ENCODE results near the gene KAT2B. TPM values are rescaled to one million over a fixed set of nuclear protein-coding genes. Genes with fewer than 3 reads are reported as not detected.

The KAT2B gene
- total and polyA plus RNA-seq, 2 of the 8 experiments (the other 6 are each of a cell fraction or from before 2014, with no cell fraction given), result 0.24 to 0.91 TPM

DNA sequence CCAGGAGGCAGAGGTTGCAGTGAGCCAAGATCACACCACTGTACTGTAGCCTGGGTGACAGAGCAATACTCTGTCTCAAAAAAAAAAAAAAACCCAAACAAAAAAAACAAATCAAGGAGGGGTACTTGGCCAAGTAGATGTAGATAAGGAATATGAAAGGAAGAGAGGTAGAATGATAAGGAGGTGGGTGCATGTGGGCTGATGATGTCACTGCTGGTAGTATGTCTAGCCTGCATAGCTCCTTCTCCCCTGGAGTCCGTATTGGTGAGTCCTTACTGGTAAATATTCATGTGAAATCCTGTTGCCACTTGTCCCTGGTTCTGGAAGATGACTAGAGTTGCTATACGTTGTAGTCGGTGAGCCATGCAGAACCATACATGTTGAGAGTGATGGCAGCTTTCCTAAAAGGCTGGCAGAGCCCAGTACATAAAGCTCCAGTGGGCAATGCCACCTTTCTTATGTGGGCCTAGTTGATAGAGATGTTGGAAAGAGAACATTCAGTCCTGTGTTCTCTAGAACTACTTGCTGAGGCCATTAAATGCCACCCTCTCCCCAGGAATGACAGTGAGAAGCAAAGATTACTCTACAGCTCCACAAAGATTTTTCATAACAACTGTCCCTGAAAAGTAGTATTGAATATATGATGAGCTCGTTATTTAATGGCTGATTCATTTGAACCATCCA lies 11.0 kb downstream of the KAT2B start:
- ChIA-PET POLR2A (ENCODE audit: partially characterized antibody) (no interaction called here), CTCF (ENCODE audit: partially characterized antibody) (interaction anchor here (0.6 kb wide), 2 partner anchors 39 to 570 kb away, joined by 3 to 4 read pairs; no protein-coding TSS in a partner anchor)
- H4K91ac ChIP-seq (replicated peaks; ENCODE audit: insufficient read length, low read length), result no peak overlapping the region
- WGBS, 2 experiments (ENCODE audit: extremely low coverage in 1 of 2, insufficient coverage in 1 of 2, insufficient read length in 1 of 2, insufficient replicate concordance in 2 of 2, low coverage in 1 of 2, low lambda C conversion rate in 2 of 2, missing lambda C conversion rate in 1 of 2), result 80% methylated on average over 4 of the region's 4 CpGs; no CpG with 5 or more reads in 1 of the 2 experiments
- DNase-seq (ENCODE audit: low read depth in 1 of 2, low spot score in 2 of 2) (no peak), FAIRE-seq (no peak)
- H3K9me3 ChIP-seq (ENCODE audit: insufficient read depth in 2 of 2, low read depth in 1 of 2, low read length in 1 of 2), result no peaks in the 10 kb centered on the region
- no peak overlapping the region for H3K4me2 ChIP-seq (ENCODE audit: insufficient read depth in 1 of 2, low read depth in 2 of 2, low read length in 2 of 2)
- H2BK20ac ChIP-seq (ENCODE audit: low read length), result no peak overlapping the region
- H3K23me2 ChIP-seq (ENCODE audit: low read depth, low read length), result no peaks in the 10 kb centered on the region
- H2BK15ac ChIP-seq (ENCODE audit: low read length), result no peak overlapping the region
- no peak overlapping the region for H2BK5ac ChIP-seq (ENCODE audit: low read depth, low read length)
- H3K14ac ChIP-seq (ENCODE audit: insufficient read length), result no peak overlapping the region
- H3K36me3 ChIP-seq (ENCODE audit: control insufficient read depth in 2 of 4, insufficient read depth in 4 of 4, low read length in 3 of 4), result no peaks in the 10 kb centered on the region
- H4K20me1 ChIP-seq (replicated peaks in 1 of 2; ENCODE audit: control insufficient read depth in 1 of 2, insufficient read depth in 2 of 2, low read length in 2 of 2), result no peaks in the 10 kb centered on the region
- no peak overlapping the region for H3K23ac ChIP-seq (ENCODE audit: insufficient read length)
- no peaks in the 10 kb centered on the region for H3K27me3 ChIP-seq (replicated peaks in 1 of 4; ENCODE audit: control insufficient read depth in 3 of 4, extremely low read depth in 1 of 4, insufficient read depth in 3 of 4, low read length in 3 of 4)
- no peak overlapping the region for H4K8ac ChIP-seq (ENCODE audit: extremely low read depth, insufficient read depth, low read length)
- H3K4me1 ChIP-seq (replicated peaks in 1 of 4; ENCODE audit: control insufficient read depth in 3 of 4, insufficient read depth in 4 of 4, low read length in 3 of 4), result peaks cover 0 to 2% (median 0%) of the 10 kb centered on the region in 4 experiments; a peak in 1 of 7 replicates
- no peaks in the 10 kb centered on the region for H3K79me1 ChIP-seq (ENCODE audit: low read depth, low read length)
- H3K27ac ChIP-seq (ENCODE audit: low read depth, low read length), result no peak overlapping the region
- H3K4me3 ChIP-seq (ENCODE audit: extremely low read depth in 1 of 4, insufficient read depth in 2 of 4, low read depth in 3 of 4, low read length in 4 of 4), result no peak overlapping the region
- no peak overlapping the region for H3K9ac ChIP-seq (replicated peaks in 1 of 4; ENCODE audit: extremely low read depth in 1 of 4, low read depth in 3 of 4, low read length in 3 of 4)
- no peaks in the 10 kb centered on the region for H3K79me2 ChIP-seq (ENCODE audit: control insufficient read depth in 1 of 2, insufficient read depth in 2 of 2, low read length in 2 of 2)
- H3K56ac ChIP-seq (replicated peaks; ENCODE audit: insufficient read length, low read depth, low read length), result no peak overlapping the region
- TF ChIP-seq EP300 (IDR thresholded peaks at IDR 0.05; ENCODE audit: borderline replicate concordance in 1 of 2, low read depth in 2 of 2, low read length in 2 of 2), result no peak
- no peak for TF ChIP-seq RNF2 (IDR thresholded peaks at IDR 0.05; ENCODE audit: borderline replicate concordance, low read depth, low read length, missing control alignments, poor library complexity, severe bottlenecking)
- TF ChIP-seq PHF8 (conservative IDR thresholded peaks at IDR 0.05; ENCODE audit: low read depth, low read length), result no peak
- TF ChIP-seq KDM1A (IDR thresholded peaks at IDR 0.05; ENCODE audit: borderline replicate concordance, low read length), result no peak
- no peak for TF ChIP-seq SUZ12 (IDR thresholded peaks at IDR 0.05; ENCODE audit: low read length)
- TF ChIP-seq RBBP5 (IDR thresholded peaks at IDR 0.05; ENCODE audit: borderline replicate concordance, low read depth, low read length), result no peak
- TF ChIP-seq EZH2 (IDR thresholded peaks at IDR 0.05; ENCODE audit: low read depth, low read length, severe bottlenecking), result no peak
- no peak overlapping the region for H2BK12ac ChIP-seq (ENCODE audit: low read depth, low read length)
- no peak overlapping the region for H2AK5ac ChIP-seq (ENCODE audit: low read depth, low read length)
- no peak overlapping the region for H3K4ac ChIP-seq (replicated peaks; ENCODE audit: insufficient read length, low read depth, low read length)
- no peak overlapping the region for H2BK120ac ChIP-seq (replicated peaks; ENCODE audit: low read depth, low read length)
- no peak overlapping the region for H3K18ac ChIP-seq (ENCODE audit: extremely low read depth, low read length)
- no peak overlapping the region for H4K5ac ChIP-seq (ENCODE audit: insufficient read length, low read depth, low read length)
- no peak overlapping the region for H2AFZ ChIP-seq (ENCODE audit: low read length)
